Spleen (tissue), 11 donors: ENCODE results near the gene RBM17. TPM values are rescaled to one million over a fixed set of nuclear protein-coding genes. Genes with fewer than 3 reads are reported as not detected.

Source experiments
- DNase-seq: peaks from one replicate; pipeline ENCODE4 v3.0.0-alpha.2; 2020
- H3K27ac ChIP-seq, 8 donors: fragments of 200-600 bp; sonication (generic) in 7 of 8; 1 replicate in 4 of 8; 2 replicates in 4 of 8; pipeline versions ENCODE4 v1.5.0 to v1.8.0; 2016 to 2021; ENCODE audit warnings: inconsistent platforms in 4 of 8, mild to moderate bottlenecking in 4 of 8, moderate library complexity in 1 of 8
- H3K27me3 ChIP-seq, 7 donors: fragments of 200-600 bp; sonication (generic) in 6 of 7; replicated peaks in 1 of 7; 1 replicate in 4 of 7; 2 replicates in 3 of 7; pipeline versions ENCODE4 v1.5.0 to v1.8.0; 2016 to 2021; ENCODE audit warnings: inconsistent platforms in 3 of 7, mild to moderate bottlenecking in 1 of 7
- H3K36me3 ChIP-seq, 6 donors: fragments of 200-600 bp; sonication (generic) in 5 of 6; 1 replicate in 4 of 6; 2 replicates in 2 of 6; pipeline versions ENCODE4 v1.5.0 to v1.8.0; 2016 to 2021; ENCODE audit warnings: inconsistent platforms in 2 of 6
- H3K4me1 ChIP-seq, 6 donors: fragments of 200-600 bp; sonication (generic) in 5 of 6; 1 replicate in 3 of 6; 2 replicates in 3 of 6; pipeline versions ENCODE4 v1.5.0 to v1.8.0; 2016 to 2021; ENCODE audit warnings: inconsistent platforms in 3 of 6
- H3K4me3 ChIP-seq, 8 donors: fragments of 200-600 bp; sonication (generic) in 7 of 8; 1 replicate in 4 of 8; 2 replicates in 4 of 8; pipeline versions ENCODE4 v1.5.0 to v1.8.0; 2016 to 2021; ENCODE audit warnings: inconsistent platforms in 4 of 8, mild to moderate bottlenecking in 4 of 8, moderate library complexity in 2 of 8
- H3K9me3 ChIP-seq, 8 donors: fragments of 200-600 bp; sonication (generic) in 7 of 8; 1 replicate in 4 of 8; 2 replicates in 4 of 8; pipeline versions ENCODE4 v1.5.0 to v1.8.0; 2016 to 2021; ENCODE audit warnings: inconsistent platforms in 4 of 8
- POLR2A ChIP-seq, 3 donors: fragments of 450-650 bp; IDR thresholded peaks; one replicate each; pipeline ENCODE4 v1.5.1; 2017; ENCODE audit warnings: antibody characterized with exemption in 3 of 3, mild to moderate bottlenecking in 1 of 3
- POLR2AphosphoS5 ChIP-seq, 3 donors: sonication (generic); formaldehyde crosslinking; IDR thresholded peaks; one replicate each; pipeline ENCODE4 v1.5.1; 2017; ENCODE audit warnings: antibody characterized with exemption in 3 of 3
- WGBS, 5 donors: extraction: QIAGEN DNeasy Blood & Tissue Kit in 3 of 5; methylation state at CpG; one replicate each; pipeline versions ENCODE4 v1.1.5 to v1.1.7; 2013 to 2018; 5-methylcytosine and 5-hydroxymethylcytosine counted together
- intact Hi-C: fragments of 100-400 bp; cut with DNase I; formaldehyde crosslinking; loops from one replicate; pipeline ENCODE4 v1.15.0; 2023; ENCODE audit warnings: low total_unique reads
- polyA plus RNA-seq, 3 donors: library from polyadenylated mRNA; stranded (reverse); fragments of 200-250 nt; gene quantifications; one replicate each; pipeline ENCODE4 v1.2.1, GENCODE V29; 2013
- total RNA-seq, 7 donors: library from RNA; depleted of rRNA in 3 of 7; stranded (reverse); fragments of >200 nt in 3 of 7; fragmentation: NEBNext Ultra II Directional in 4 of 7; extraction: Animal tissue kit (Norgen Biotek cat#: 25700) in 4 of 7; gene quantifications; one replicate each; pipeline versions ENCODE4 v1.1.0 to v1.2.1, GENCODE V29; 2016 to 2021
- TF ChIP-seq, protein P1 (sequence below), 11 experiments: fragments of 200-600 bp in 7 of 11; fragments of 450-650 bp in 4 of 11; sonication (generic) in 4 of 11; IDR thresholded peaks in 8 of 11; conservative IDR thresholded peaks in 3 of 11; 1 replicate in 7 of 11; 2 replicates in 4 of 11; pipeline versions ENCODE4 v1.4.0 to v1.8.0; 2016 to 2021; ENCODE audit warnings: antibody characterized with exemption in 11 of 11, inconsistent platforms in 4 of 11, mild to moderate bottlenecking in 1 of 11
- donor health status: healthy with polysubstance abuse.
- donor health status: DM: no; HTN: no; CAD: no; lungs with moderate emphysema.
- donor health status: DM: no; HTN: no; CAD: no.
- donor health status: Bipolar disorder and iron deficiency.
- donor health status: healthy.
- donor health status: DM: no; HTN: no; CAD: no.
- donor health status: DM: yes; HTN: yes; CAD: no.

The RBM17 gene
- total and polyA plus RNA-seq, 10 donors = 63.1 to 140 (median 111) TPM

DNA sequence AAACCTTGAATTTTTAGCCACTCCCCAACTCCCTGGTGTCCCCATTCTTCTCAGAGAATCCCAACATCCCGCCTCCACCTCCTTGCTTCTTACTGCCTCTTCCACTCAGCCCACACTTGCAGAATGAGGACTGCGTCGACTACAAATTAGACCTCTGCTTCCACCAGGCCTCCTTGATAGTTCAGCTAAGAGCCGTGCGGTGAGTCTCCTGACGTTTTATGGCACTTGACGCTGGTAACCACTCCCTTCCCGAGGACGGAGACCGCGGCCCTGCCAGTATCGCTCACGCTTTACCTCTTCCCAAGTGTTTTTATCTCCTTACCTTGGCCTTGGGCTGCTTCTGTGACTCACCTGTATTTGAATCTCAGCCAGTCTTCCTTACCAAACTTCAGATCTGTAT is 31.1 kb downstream of the RBM17 start:
- 87 to 95% (median 92%) methylated on average over 13 of the region's 13 CpGs for WGBS, 5 donors
- intact Hi-C loops = no loop called here
- Histone ChIP-seq H3K27me3 (no peaks in the 10 kb centered on the region), H3K27ac (no peak overlapping the region), H3K4me3 (no peak overlapping the region), H3K9me3 (no peaks in the 10 kb centered on the region), H3K36me3 (peaks cover 0 to 29% (median 23%) of the 10 kb centered on the region in 6 donors), H3K4me1 (peaks cover 0 to 25% (median 16%) of the 10 kb centered on the region in 6 donors)
- no peak for DNase-seq
- TF ChIP-seq POLR2AphosphoS5 (IDR thresholded peaks at IDR 0.05) (peak in 1 of 3 donors; percentile 19), POLR2A (IDR thresholded peaks at IDR 0.05) (no peak)
- TF ChIP-seq, protein P1, sequence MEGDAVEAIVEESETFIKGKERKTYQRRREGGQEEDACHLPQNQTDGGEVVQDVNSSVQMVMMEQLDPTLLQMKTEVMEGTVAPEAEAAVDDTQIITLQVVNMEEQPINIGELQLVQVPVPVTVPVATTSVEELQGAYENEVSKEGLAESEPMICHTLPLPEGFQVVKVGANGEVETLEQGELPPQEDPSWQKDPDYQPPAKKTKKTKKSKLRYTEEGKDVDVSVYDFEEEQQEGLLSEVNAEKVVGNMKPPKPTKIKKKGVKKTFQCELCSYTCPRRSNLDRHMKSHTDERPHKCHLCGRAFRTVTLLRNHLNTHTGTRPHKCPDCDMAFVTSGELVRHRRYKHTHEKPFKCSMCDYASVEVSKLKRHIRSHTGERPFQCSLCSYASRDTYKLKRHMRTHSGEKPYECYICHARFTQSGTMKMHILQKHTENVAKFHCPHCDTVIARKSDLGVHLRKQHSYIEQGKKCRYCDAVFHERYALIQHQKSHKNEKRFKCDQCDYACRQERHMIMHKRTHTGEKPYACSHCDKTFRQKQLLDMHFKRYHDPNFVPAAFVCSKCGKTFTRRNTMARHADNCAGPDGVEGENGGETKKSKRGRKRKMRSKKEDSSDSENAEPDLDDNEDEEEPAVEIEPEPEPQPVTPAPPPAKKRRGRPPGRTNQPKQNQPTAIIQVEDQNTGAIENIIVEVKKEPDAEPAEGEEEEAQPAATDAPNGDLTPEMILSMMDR (IDR thresholded peaks at IDR 0.05 in 8 of 11, conservative IDR thresholded peaks at IDR 0.05 in 3 of 11) = no peak

DNA sequence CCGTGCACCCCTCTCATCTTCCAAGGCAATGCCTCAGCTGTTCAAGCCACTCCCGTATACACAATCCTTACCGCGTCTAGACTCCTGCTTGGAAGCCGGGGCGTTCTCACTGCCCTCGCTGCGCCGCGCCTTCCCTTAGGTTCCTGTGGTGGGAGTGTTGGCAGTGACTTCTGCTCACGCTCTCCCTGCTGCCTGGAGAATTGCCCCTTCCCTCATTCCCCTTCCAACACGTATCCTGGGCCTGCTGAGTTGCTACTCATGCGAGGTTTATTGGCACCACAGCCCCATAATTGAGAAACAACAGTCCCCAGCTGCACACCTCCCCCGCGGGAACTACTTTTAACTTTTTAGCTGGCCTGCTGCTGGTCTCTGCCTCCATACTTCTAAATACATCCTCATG is 31.9 kb downstream of the RBM17 start:
- no peaks in the 10 kb centered on the region for H3K27me3 ChIP-seq
- H3K9me3 ChIP-seq = no peaks in the 10 kb centered on the region
- no peak overlapping the region for H3K4me3 ChIP-seq
- DNase-seq = no peak
- H3K36me3 ChIP-seq = peaks cover 0 to 22% (median 16%) of the 10 kb centered on the region in 6 donors
- 66 to 83% (median 74%) methylated on average over 15 of the region's 15 CpGs for WGBS, 5 donors
- TF ChIP-seq POLR2AphosphoS5 (IDR thresholded peaks at IDR 0.05) = peak in 2 of 3 donors; percentile 40 to 49
- TF ChIP-seq, protein P1 (IDR thresholded peaks at IDR 0.05 in 8 of 11, conservative IDR thresholded peaks at IDR 0.05 in 3 of 11) = no peak
- H3K27ac ChIP-seq = peak overlapping the region in 1 of 8 donors; percentile 28
- intact Hi-C loops = no loop called here
- H3K4me1 ChIP-seq = peaks cover 0 to 27% (median 18%) of the 10 kb centered on the region in 6 donors

DNA sequence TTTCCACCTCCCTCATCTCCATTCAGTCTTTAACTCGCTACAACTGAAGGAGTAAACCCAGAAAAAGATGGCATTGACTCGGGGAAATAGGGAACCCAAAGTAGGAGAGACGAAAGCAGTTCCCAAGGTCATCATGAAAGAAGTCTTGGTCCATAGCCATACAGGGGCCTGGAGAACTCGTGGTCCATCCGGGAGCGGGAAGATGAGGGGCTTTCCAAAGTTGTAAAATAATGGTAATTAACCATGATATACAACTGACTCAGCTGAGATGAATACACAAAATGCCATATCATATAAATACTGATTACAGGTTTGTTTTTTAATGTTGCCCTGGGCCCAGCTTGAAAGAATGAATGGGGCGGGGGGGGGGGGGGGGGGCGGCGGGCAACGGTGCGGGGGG is 32.3 kb downstream of the RBM17 start:
- peak overlapping the region in 1 of 8 donors; percentile 28 for H3K27ac ChIP-seq
- no peak overlapping the region for H3K4me3 ChIP-seq
- intact Hi-C loops = no loop called here
- 80 to 86% (median 83%) methylated on average over 10 to 11 of the region's 11 CpGs for WGBS, 5 donors
- TF ChIP-seq POLR2A (IDR thresholded peaks at IDR 0.05) (no peak), POLR2AphosphoS5 (IDR thresholded peaks at IDR 0.05) (no peak)
- TF ChIP-seq, protein P1 (IDR thresholded peaks at IDR 0.05 in 8 of 11, conservative IDR thresholded peaks at IDR 0.05 in 3 of 11) = no peak
- H3K9me3 ChIP-seq = no peaks in the 10 kb centered on the region
- peaks cover 0 to 31% (median 21%) of the 10 kb centered on the region in 6 donors for H3K4me1 ChIP-seq
- no peak for DNase-seq
- peaks cover 0 to 17% (median 11%) of the 10 kb centered on the region in 6 donors for H3K36me3 ChIP-seq
- H3K27me3 ChIP-seq = no peaks in the 10 kb centered on the region

DNA sequence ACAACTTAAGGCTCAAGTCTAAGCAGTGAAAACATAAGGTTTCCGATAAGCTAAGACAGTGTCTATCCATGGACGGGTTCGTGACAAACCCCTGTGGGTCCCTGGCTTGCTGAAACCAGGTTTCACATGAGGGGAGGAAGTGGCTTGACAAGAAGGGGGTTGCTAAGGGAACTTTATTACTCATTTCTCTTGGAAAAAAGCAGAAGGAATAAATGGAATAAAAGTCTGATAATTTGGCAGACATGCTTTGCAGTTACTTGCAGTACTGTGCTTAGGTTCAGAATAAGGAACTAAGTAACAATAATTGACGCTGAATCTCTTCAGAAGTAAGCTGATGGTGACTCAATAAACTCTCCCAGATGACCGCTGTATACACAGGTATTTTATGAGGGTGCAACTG is 34.7 kb downstream of the RBM17 start:
- intact Hi-C loops = no loop called here
- 52 to 64% (median 56%) methylated on average over 5 of the region's 5 CpGs for WGBS, 5 donors
- peaks cover 6 to 52% (median 35%) of the 10 kb centered on the region in 6 donors for H3K4me1 ChIP-seq
- no peaks in the 10 kb centered on the region for H3K36me3 ChIP-seq
- DNase-seq = no peak
- no peaks in the 10 kb centered on the region for H3K9me3 ChIP-seq
- H3K27me3 ChIP-seq = peaks cover 0 to 9% (median 0%) of the 10 kb centered on the region in 7 donors
- peak overlapping the region in 5 of 8 donors; percentile 25 to 86 (median 81) for H3K27ac ChIP-seq
- TF ChIP-seq, protein P1 (IDR thresholded peaks at IDR 0.05 in 8 of 11, conservative IDR thresholded peaks at IDR 0.05 in 3 of 11) = no peak
- no peak for TF ChIP-seq POLR2A (IDR thresholded peaks at IDR 0.05)
- no peak for TF ChIP-seq POLR2AphosphoS5 (IDR thresholded peaks at IDR 0.05)
- H3K4me3 ChIP-seq = no peak overlapping the region
